GM23338 (cell line): ENCODE measurements around the gene SOAT2. TPM values are rescaled to one million over a fixed set of nuclear protein-coding genes. Genes with fewer than 3 reads are reported as not detected.

ENCODE experiments used
- ATAC-seq: fragments of 200-7000 bp; cut with Tn5 transposase; 3 replicates; pipeline ENCODE4 v1.9.1; 2020
- DNase-seq: peaks from one replicate; pipeline ENCODE4 v3.0.0-alpha.2; 2015; ENCODE audit warnings: low spot score
- H2AFZ ChIP-seq: fragments of 200-600 bp; sonication (generic); 2 replicates; pipeline ENCODE4 v1.8.0; 2016; ENCODE audit warnings: antibody characterized with exemption, mild to moderate bottlenecking, moderate library complexity
- H3F3A ChIP-seq: fragments of 200-600 bp; sonication (generic); replicated peaks from 2 replicates; pipeline ENCODE4 v1.8.0; 2017; ENCODE audit warnings: antibody characterized with exemption, mixed run types, low read depth
- H3K27ac ChIP-seq: fragments of 200-600 bp; sonication (generic); 2 replicates; pipeline ENCODE4 v1.6.1; 2016; ENCODE audit warnings: low read depth
- H3K27me3 ChIP-seq: fragments of 200-600 bp; sonication (generic); 2 replicates; pipeline ENCODE4 v1.8.0; 2016; ENCODE audit warnings: mild to moderate bottlenecking, mixed run types, moderate library complexity; ENCODE audit not compliant: insufficient read depth
- H3K36me3 ChIP-seq: fragments of 200-600 bp; sonication (generic); 2 replicates; pipeline ENCODE4 v1.8.0; 2016; ENCODE audit warnings: mild to moderate bottlenecking; ENCODE audit not compliant: insufficient read depth
- H3K4me1 ChIP-seq: fragments of 200-600 bp; sonication (generic); 2 replicates; pipeline ENCODE4 v1.8.0; 2016; ENCODE audit warnings: mild to moderate bottlenecking, moderate library complexity; ENCODE audit not compliant: insufficient read depth
- H3K4me2 ChIP-seq: fragments of 200-600 bp; sonication (generic); 2 replicates; pipeline ENCODE4 v1.7.1; 2017; ENCODE audit warnings: mixed run types
- H3K4me3 ChIP-seq: fragments of 200-600 bp; sonication (generic); 2 replicates; pipeline ENCODE4 v1.6.1; 2016; ENCODE audit warnings: mixed run types
- H3K79me2 ChIP-seq: fragments of 200-600 bp; sonication (generic); replicated peaks from 2 replicates; pipeline ENCODE4 v1.8.0; 2017; ENCODE audit warnings: mild to moderate bottlenecking; ENCODE audit not compliant: insufficient read depth
- H3K9me2 ChIP-seq: fragments of 200-600 bp; sonication (generic); 2 replicates; pipeline ENCODE4 v1.8.0; 2017; ENCODE audit not compliant: insufficient read depth
- H4K20me1 ChIP-seq: fragments of 200-600 bp; sonication (generic); replicated peaks from 2 replicates; pipeline ENCODE4 v1.8.0; 2017; ENCODE audit warnings: mild to moderate bottlenecking; ENCODE audit not compliant: insufficient read depth
- H3K27ac Mint-ChIP-seq: 2 replicates; pipeline ENCODE4 v1.8.0; 2020; ENCODE audit warnings: inconsistent platforms, mild to moderate bottlenecking, moderate library complexity, mixed read lengths
- H3K27me3 Mint-ChIP-seq: 3 replicates; pipeline ENCODE4 v1.8.0; 2022; ENCODE audit warnings: low read depth, mild to moderate bottlenecking, moderate library complexity, mixed read lengths, inconsistent platforms; ENCODE audit not compliant: insufficient read depth, poor library complexity
- H3K36me3 Mint-ChIP-seq: 3 replicates; pipeline ENCODE4 v1.8.0; 2021; ENCODE audit warnings: low read depth, mild to moderate bottlenecking, inconsistent platforms, moderate library complexity, mixed read lengths
- H3K4me1 Mint-ChIP-seq: 3 replicates; pipeline ENCODE4 v1.8.0; 2020; ENCODE audit warnings: mild to moderate bottlenecking, inconsistent platforms, mixed read lengths
- H3K4me3 Mint-ChIP-seq: 3 replicates; pipeline ENCODE4 v1.8.0; 2021; ENCODE audit warnings: moderate library complexity, mild to moderate bottlenecking, inconsistent platforms, mixed read lengths
- H3K9me3 Mint-ChIP-seq: 3 replicates; pipeline ENCODE4 v1.8.0; 2020; ENCODE audit warnings: moderate library complexity, mild to moderate bottlenecking, inconsistent platforms, mixed read lengths
- CREB1 ChIP-seq: fragments of 250-450 bp; sonication (Bioruptor Pico); IDR thresholded peaks from 2 replicates; pipeline ENCODE4 v1.5.0; 2020; ENCODE audit warnings: low read depth, mild to moderate bottlenecking, moderate library complexity
- CTCF ChIP-seq, 2 experiments: fragments of 200-600 bp in 1 of 2; sonication (generic) in 1 of 2; conservative IDR thresholded peaks; 2 replicates each; pipeline versions ENCODE4 v1.5.1 to v1.6.1; 2016 to 2017; ENCODE audit warnings: antibody characterized with exemption in 2 of 2, low read depth in 2 of 2, mild to moderate bottlenecking in 2 of 2, moderate library complexity in 1 of 2
- ETS1 ChIP-seq: IDR thresholded peaks from 2 replicates; pipeline ENCODE4 v1.6.1; 2016; ENCODE audit warnings: antibody characterized with exemption
- EZH2 ChIP-seq: fragments of 200-600 bp; sonication (generic); IDR thresholded peaks from one replicate; pipeline ENCODE4 v1.8.0; 2017; ENCODE audit warnings: antibody characterized with exemption, mild to moderate bottlenecking, low read depth; ENCODE audit not compliant: unreplicated experiment
- EZH2phosphoT487 ChIP-seq: fragments of 200-600 bp; sonication (generic); IDR thresholded peaks from one replicate; pipeline ENCODE4 v1.8.1; 2018; ENCODE audit warnings: antibody characterized with exemption; ENCODE audit not compliant: unreplicated experiment
- JUNB ChIP-seq: IDR thresholded peaks from one replicate; pipeline ENCODE4 v1.6.1; 2016; ENCODE audit warnings: antibody characterized with exemption; ENCODE audit not compliant: unreplicated experiment
- NANOG ChIP-seq: IDR thresholded peaks from 2 replicates; pipeline ENCODE4 v1.6.1; 2016; ENCODE audit warnings: antibody characterized with exemption, borderline replicate concordance
- POLR2AphosphoS5 ChIP-seq: IDR thresholded peaks from 2 replicates; pipeline ENCODE4 v1.6.1; 2016; ENCODE audit warnings: antibody characterized with exemption, low read depth
- STAT1 ChIP-seq: IDR thresholded peaks from one replicate; pipeline ENCODE4 v1.6.1; 2016; ENCODE audit warnings: antibody characterized with exemption; ENCODE audit not compliant: unreplicated experiment
- ZNF114 ChIP-seq: fragments of 250-450 bp; sonication (Bioruptor Pico); IDR thresholded peaks from 2 replicates; pipeline ENCODE4 v1.5.0; 2020; ENCODE audit warnings: mild to moderate bottlenecking, moderate library complexity
- ZNF331 ChIP-seq: fragments of 250-450 bp; sonication (Bioruptor Pico); IDR thresholded peaks from 2 replicates; pipeline ENCODE4 v1.5.0; 2020; ENCODE audit warnings: low read depth, mild to moderate bottlenecking, moderate library complexity
- ZNF462 ChIP-seq: fragments of 250-450 bp; sonication (Bioruptor Pico); IDR thresholded peaks from 2 replicates; pipeline ENCODE4 v1.5.0; 2020; ENCODE audit warnings: mild to moderate bottlenecking, moderate library complexity
- polyA plus RNA-seq: library from polyadenylated mRNA; unstranded; fragments of >200 nt; fragmentation: Nextera tagmentation; extraction: Ambion mirVana; gene quantifications from 2 replicates; pipeline ENCODE4 v1.2.1, GENCODE V29; 2016
- total RNA-seq: library from RNA; depleted of rRNA; stranded (reverse); fragments of >200 nt; shearing (Covaris generic); gene quantifications from 2 replicates; pipeline ENCODE4 v1.2.3, GENCODE V29; 2014
- TF ChIP-seq, protein P1 (sequence below): IDR thresholded peaks from one replicate; pipeline ENCODE4 v1.6.1; 2018; ENCODE audit warnings: antibody characterized with exemption; ENCODE audit not compliant: unreplicated experiment

Gene SOAT2
- total and polyA plus RNA-seq, 2 experiments from 2014 or later, result not detected

DNA sequence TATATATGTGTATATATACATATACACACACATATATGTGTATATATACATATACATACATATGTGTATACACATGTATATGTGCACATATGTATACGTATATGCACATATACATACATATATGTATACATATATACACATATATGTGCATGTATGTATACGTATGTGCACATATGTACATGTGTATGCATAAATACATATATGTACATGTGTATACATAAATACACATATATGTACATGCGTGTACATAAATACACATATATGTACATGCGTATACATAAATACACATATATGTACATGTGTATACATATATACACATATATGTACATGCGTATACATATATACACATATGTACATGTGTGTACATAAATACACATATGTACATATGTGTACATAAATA, 43.9 kb downstream of the SOAT2 start:
- Histone ChIP-seq H3K4me2 (no peak overlapping the region), H3K9me2 (no peaks in the 10 kb centered on the region), H3K27ac (no peak overlapping the region), H3F3A (peaks cover 17% of the 10 kb centered on the region), H3K27me3 (no peaks in the 10 kb centered on the region), H3K36me3 (no peaks in the 10 kb centered on the region), H2AFZ (no peak overlapping the region), H4K20me1 (no peaks in the 10 kb centered on the region), H3K4me3 (no peak overlapping the region), H3K4me1 (0 out of 2 replicates have a peak, but pooled peaks cover 2% of the 10 kb centered on the region), H3K79me2 (no peaks in the 10 kb centered on the region)
- Mint-ChIP-seq H3K27me3 (no peaks in the 10 kb centered on the region), H3K36me3 (no peaks in the 10 kb centered on the region), H3K27ac (no peak overlapping the region), H3K4me3 (no peak overlapping the region), H3K4me1 (peaks cover 3% of the 10 kb centered on the region; the same call in 2 of the 3 replicates), H3K9me3 (peaks cover 3% of the 10 kb centered on the region; the same call in 1 of the 3 replicates)
- DNase-seq (no peak), ATAC-seq (no peak)
- TF ChIP-seq NANOG, result no peak
- no peak for TF ChIP-seq ZNF462 (CRISPR knock-in tag)
- TF ChIP-seq, protein P1, sequence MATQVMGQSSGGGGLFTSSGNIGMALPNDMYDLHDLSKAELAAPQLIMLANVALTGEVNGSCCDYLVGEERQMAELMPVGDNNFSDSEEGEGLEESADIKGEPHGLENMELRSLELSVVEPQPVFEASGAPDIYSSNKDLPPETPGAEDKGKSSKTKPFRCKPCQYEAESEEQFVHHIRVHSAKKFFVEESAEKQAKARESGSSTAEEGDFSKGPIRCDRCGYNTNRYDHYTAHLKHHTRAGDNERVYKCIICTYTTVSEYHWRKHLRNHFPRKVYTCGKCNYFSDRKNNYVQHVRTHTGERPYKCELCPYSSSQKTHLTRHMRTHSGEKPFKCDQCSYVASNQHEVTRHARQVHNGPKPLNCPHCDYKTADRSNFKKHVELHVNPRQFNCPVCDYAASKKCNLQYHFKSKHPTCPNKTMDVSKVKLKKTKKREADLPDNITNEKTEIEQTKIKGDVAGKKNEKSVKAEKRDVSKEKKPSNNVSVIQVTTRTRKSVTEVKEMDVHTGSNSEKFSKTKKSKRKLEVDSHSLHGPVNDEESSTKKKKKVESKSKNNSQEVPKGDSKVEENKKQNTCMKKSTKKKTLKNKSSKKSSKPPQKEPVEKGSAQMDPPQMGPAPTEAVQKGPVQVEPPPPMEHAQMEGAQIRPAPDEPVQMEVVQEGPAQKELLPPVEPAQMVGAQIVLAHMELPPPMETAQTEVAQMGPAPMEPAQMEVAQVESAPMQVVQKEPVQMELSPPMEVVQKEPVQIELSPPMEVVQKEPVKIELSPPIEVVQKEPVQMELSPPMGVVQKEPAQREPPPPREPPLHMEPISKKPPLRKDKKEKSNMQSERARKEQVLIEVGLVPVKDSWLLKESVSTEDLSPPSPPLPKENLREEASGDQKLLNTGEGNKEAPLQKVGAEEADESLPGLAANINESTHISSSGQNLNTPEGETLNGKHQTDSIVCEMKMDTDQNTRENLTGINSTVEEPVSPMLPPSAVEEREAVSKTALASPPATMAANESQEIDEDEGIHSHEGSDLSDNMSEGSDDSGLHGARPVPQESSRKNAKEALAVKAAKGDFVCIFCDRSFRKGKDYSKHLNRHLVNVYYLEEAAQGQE, result no peak
- no peak for TF ChIP-seq ETS1
- no peak for TF ChIP-seq ZNF331 (CRISPR knock-in tag)
- TF ChIP-seq EZH2, result no peak
- no peak for TF ChIP-seq JUNB
- TF ChIP-seq STAT1, result no peak
- TF ChIP-seq CREB1 (CRISPR knock-in tag), result no peak
- TF ChIP-seq ZNF114 (CRISPR knock-in tag), result no peak
- no peak for TF ChIP-seq EZH2phosphoT487
- no peak for TF ChIP-seq POLR2AphosphoS5
- no peak for TF ChIP-seq CTCF (conservative IDR thresholded peaks at IDR 0.05; ENCODE audit: low read depth in 2 of 2)
